Neural cell (in vitro differentiated cells): Measurements from ENCODE around the gene PGM1. TPM values are rescaled to one million over a fixed set of nuclear protein-coding genes. Genes with fewer than 3 reads are reported as not detected.

Source experiments
- H2AFZ ChIP-seq: fragments of 200-600, 300-800 bp; sonication (generic), shearing (Covaris generic); 2 replicates; pipeline ENCODE4 v1.6.0; 2014; ENCODE audit warnings: low read depth, mild to moderate bottlenecking, antibody characterized with exemption, low read length, moderate library complexity
- H3F3A ChIP-seq: fragments of 200-600 bp; shearing (Covaris generic); 2 replicates; pipeline ENCODE4 v1.6.1; 2016; ENCODE audit warnings: mild to moderate bottlenecking, moderate library complexity, mixed read lengths, antibody characterized with exemption, low read length; ENCODE audit not compliant: insufficient read depth, poor library complexity, severe bottlenecking
- H3K27ac ChIP-seq: fragments of 200-600, 300-800 bp; sonication (generic), shearing (Covaris generic); 2 replicates; pipeline ENCODE4 v1.5.1; 2014; ENCODE audit warnings: mild to moderate bottlenecking, low read length, moderate library complexity
- H3K27me3 ChIP-seq: fragments of 300-800, 200-600 bp; sonication (generic), shearing (Covaris generic); 2 replicates; pipeline ENCODE4 v1.6.0; 2014; ENCODE audit warnings: mild to moderate bottlenecking, low read depth, low read length, moderate library complexity; ENCODE audit not compliant: insufficient read depth
- H3K36me3 ChIP-seq: fragments of 300-800, 200-600 bp; sonication (generic), shearing (Covaris generic); 2 replicates; pipeline ENCODE4 v1.5.1; 2014; ENCODE audit warnings: mild to moderate bottlenecking, antibody characterized with exemption, low read length, moderate library complexity; ENCODE audit not compliant: insufficient read depth
- H3K4me2 ChIP-seq: fragments of 300-800, 200-600 bp; sonication (generic), shearing (Covaris generic); 2 replicates; pipeline ENCODE4 v1.6.0; 2014; ENCODE audit warnings: mild to moderate bottlenecking, low read length
- H3K4me3 ChIP-seq: fragments of 300-800, 200-600 bp; sonication (generic), shearing (Covaris generic); 2 replicates; pipeline ENCODE4 v1.5.1; 2014; ENCODE audit warnings: mild to moderate bottlenecking, low read length, moderate library complexity
- H3K79me2 ChIP-seq: fragments of 200-600 bp; shearing (Covaris generic); replicated peaks from 2 replicates; pipeline ENCODE4 v1.6.0; 2014; ENCODE audit warnings: mild to moderate bottlenecking, low read length, moderate library complexity; ENCODE audit not compliant: insufficient read depth
- H3K9ac ChIP-seq: fragments of 300-800, 200-600 bp; sonication (generic), shearing (Covaris generic); 2 replicates; pipeline ENCODE4 v1.6.1; 2016; ENCODE audit warnings: mild to moderate bottlenecking, low read length, mixed read lengths
- H3K9me2 ChIP-seq: fragments of 200-600 bp; shearing (Covaris generic); 2 replicates; pipeline ENCODE4 v1.6.1; 2016; ENCODE audit warnings: mild to moderate bottlenecking, low read length, mixed read lengths; ENCODE audit not compliant: insufficient read depth
- H3K9me3 ChIP-seq: fragments of 200-600, 300-800 bp; sonication (generic), shearing (Covaris generic); 2 replicates; pipeline ENCODE4 v1.6.1; 2016; ENCODE audit warnings: mild to moderate bottlenecking, mixed run types, low read length, moderate library complexity, mixed read lengths
- H4K20me1 ChIP-seq: fragments of 200-600 bp; shearing (Covaris generic); 2 replicates; pipeline ENCODE4 v1.6.1; 2016; ENCODE audit warnings: mild to moderate bottlenecking, mixed run types; ENCODE audit not compliant: insufficient read depth
- CTCF ChIP-seq: fragments of 450-650 bp; IDR thresholded peaks from 2 replicates; pipeline ENCODE4 v1.5.1; 2014; ENCODE audit warnings: antibody characterized with exemption, mild to moderate bottlenecking, moderate library complexity; ENCODE audit not compliant: poor library complexity, severe bottlenecking
- EP300 ChIP-seq: fragments of 450-650 bp; conservative IDR thresholded peaks from 2 replicates; pipeline ENCODE4 v1.6.1; 2014; ENCODE audit warnings: antibody characterized with exemption, mild to moderate bottlenecking, moderate library complexity; ENCODE audit not compliant: poor library complexity, severe bottlenecking
- EZH2 ChIP-seq: fragments of 200-600, 300-800 bp; shearing (Covaris generic), sonication (generic); IDR thresholded peaks from 2 replicates; pipeline ENCODE4 v1.6.1; 2014; ENCODE audit warnings: antibody characterized with exemption, low read length, borderline replicate concordance, mild to moderate bottlenecking; ENCODE audit not compliant: insufficient read depth, poor library complexity, severe bottlenecking
- MXI1 ChIP-seq: fragments of 450-650 bp; conservative IDR thresholded peaks from 2 replicates; pipeline ENCODE4 v1.6.1; 2014; ENCODE audit warnings: antibody characterized with exemption, mild to moderate bottlenecking; ENCODE audit not compliant: poor library complexity, severe bottlenecking
- POLR2AphosphoS5 ChIP-seq: IDR thresholded peaks from 2 replicates; pipeline ENCODE4 v1.6.1; 2012
- RAD21 ChIP-seq: fragments of 450-650 bp; conservative IDR thresholded peaks from 2 replicates; pipeline ENCODE4 v1.6.1; 2014; ENCODE audit warnings: antibody characterized with exemption, mild to moderate bottlenecking, moderate library complexity
- REST ChIP-seq: IDR thresholded peaks from 2 replicates; pipeline ENCODE4 v1.6.1; 2012; ENCODE audit warnings: borderline replicate concordance
- SMC3 ChIP-seq: fragments of 450-650 bp; conservative IDR thresholded peaks from 2 replicates; pipeline ENCODE4 v1.6.1; 2014; ENCODE audit warnings: antibody characterized with exemption, mild to moderate bottlenecking, moderate library complexity; ENCODE audit not compliant: poor library complexity
- TAF1 ChIP-seq: IDR thresholded peaks from 2 replicates; pipeline ENCODE4 v1.6.1; 2012; ENCODE audit warnings: low read depth
- polyA plus RNA-seq: library from polyadenylated mRNA; depleted of rRNA; stranded (reverse); fragments of >200 nt; gene quantifications from 2 replicates; pipeline ENCODE4 v1.2.3, GENCODE V29; 2014

Gene PGM1
- polyA plus RNA-seq, 1 donor from 2014 or later: 2.9 TPM

GRCh38 chr1:63665410-63665809, 72.2 kb downstream of the PGM1 start:
- no peaks in the 10 kb centered on the region for H3K9me3 ChIP-seq
- H3K4me3 ChIP-seq: no peak overlapping the region
- no peaks in the 10 kb centered on the region for H3K27me3 ChIP-seq

GRCh38 chr1:63665824-63666223, 72.6 kb downstream of the PGM1 start:
- no peak overlapping the region for H2AFZ ChIP-seq
- H3K36me3 ChIP-seq: no peaks in the 10 kb centered on the region
- H3K4me3 ChIP-seq: no peak overlapping the region
- no peaks in the 10 kb centered on the region for H3K27me3 ChIP-seq
- H4K20me1 ChIP-seq: no peaks in the 10 kb centered on the region
- no peak for TF ChIP-seq RAD21
- TF ChIP-seq EZH2: no peak
- no peak for TF ChIP-seq SMC3
- TF ChIP-seq EP300: no peak
- TF ChIP-seq CTCF: no peak
- H3F3A ChIP-seq: no peaks in the 10 kb centered on the region
- no peak overlapping the region for H3K9ac ChIP-seq
- no peak overlapping the region for H3K4me2 ChIP-seq
- H3K9me3 ChIP-seq: no peaks in the 10 kb centered on the region
- no peak overlapping the region for H3K27ac ChIP-seq
- H3K9me2 ChIP-seq: no peaks in the 10 kb centered on the region
- H3K79me2 ChIP-seq: no peaks in the 10 kb centered on the region

More at GRCh38 chr1:63665410-63665809, 72.2 kb downstream of the PGM1 start:
- Histone ChIP-seq H3K36me3 (no peaks in the 10 kb centered on the region), H3K79me2 (no peaks in the 10 kb centered on the region), H4K20me1 (no peaks in the 10 kb centered on the region), H3F3A (no peaks in the 10 kb centered on the region), H3K9ac (no peak overlapping the region), H3K9me2 (no peaks in the 10 kb centered on the region), H2AFZ (no peak overlapping the region), H3K4me2 (no peak overlapping the region), H3K27ac (no peak overlapping the region)
- no peak for TF ChIP-seq EP300

GRCh38 chr1:63668298-63668697, 75.1 kb downstream of the PGM1 start:
- Histone ChIP-seq H3K79me2 (no peaks in the 10 kb centered on the region), H4K20me1 (no peaks in the 10 kb centered on the region), H3K4me2 (no peak overlapping the region), H3K9ac (no peak overlapping the region), H3K9me3 (no peaks in the 10 kb centered on the region), H3K36me3 (no peaks in the 10 kb centered on the region), H3F3A (no peaks in the 10 kb centered on the region), H3K27me3 (no peaks in the 10 kb centered on the region), H3K4me3 (no peak overlapping the region), H3K27ac (no peak overlapping the region), H2AFZ (no peak overlapping the region), H3K9me2 (no peaks in the 10 kb centered on the region)
- no peak for TF ChIP-seq POLR2AphosphoS5
- no peak for TF ChIP-seq CTCF
- no peak for TF ChIP-seq SMC3
- TF ChIP-seq REST: no peak
- no peak for TF ChIP-seq TAF1
- TF ChIP-seq RAD21: no peak
- no peak for TF ChIP-seq EP300
- TF ChIP-seq EZH2: no peak
- no peak for TF ChIP-seq MXI1
